ENCODE measurements around the gene CPEB1. TPM values are rescaled to one million over a fixed set of nuclear protein-coding genes. Genes with fewer than 3 reads are reported as not detected.

The CPEB1 gene
- total RNA-seq, 1 donor from 2014 or later: 2.4 TPM

GRCh38 chr15:82611348-82611747 is 35.8 kb downstream of the CPEB1 start:
- TF ChIP-seq CTCF (IDR thresholded peaks at IDR 0.05): no peak
- H3K27me3 ChIP-seq: no peaks in the 10 kb centered on the region
- no peak overlapping the region for H3K27ac ChIP-seq
- no peaks in the 10 kb centered on the region for H3K9me3 ChIP-seq
- no peak for DNase-seq (ENCODE audit: low spot score in 2 of 2)
- intact Hi-C loops (cut with DNase I): no loop called here
- no peaks in the 10 kb centered on the region for H3K36me3 ChIP-seq
- no peak overlapping the region for H3K4me3 ChIP-seq
- H3K4me1 ChIP-seq: peaks cover 0 to 2% of the 10 kb centered on the region in 2 donors

GRCh38 chr15:82602195-82602594 is 45.0 kb downstream of the CPEB1 start:
- intact Hi-C loops (cut with DNase I): no loop called here
- no peak for TF ChIP-seq CTCF (IDR thresholded peaks at IDR 0.05)
- H3K27me3 ChIP-seq: no peaks in the 10 kb centered on the region
- no peaks in the 10 kb centered on the region for H3K4me1 ChIP-seq
- H3K36me3 ChIP-seq: no peaks in the 10 kb centered on the region
- no peaks in the 10 kb centered on the region for H3K9me3 ChIP-seq
- no peak overlapping the region for H3K4me3 ChIP-seq
- H3K27ac ChIP-seq: no peak overlapping the region
- no peak for DNase-seq (ENCODE audit: low spot score in 2 of 2)

- intact Hi-C loops (cut with DNase I): no loop called here
- Histone ChIP-seq H3K36me3 (no peaks in the 10 kb centered on the region), H3K27ac (no peak overlapping the region), H3K4me1 (no peaks in the 10 kb centered on the region), H3K9me3 (no peaks in the 10 kb centered on the region), H3K4me3 (no peak overlapping the region), H3K27me3 (no peaks in the 10 kb centered on the region)
- DNase-seq (ENCODE audit: low spot score in 2 of 2): no peak
- TF ChIP-seq CTCF (IDR thresholded peaks at IDR 0.05): no peak
These were observed 47.3 kb downstream of the CPEB1 start for GRCh38 chr15:82599862-82600261.

- Histone ChIP-seq H3K27me3 (no peaks in the 10 kb centered on the region), H3K9me3 (no peaks in the 10 kb centered on the region), H3K4me3 (no peak overlapping the region), H3K4me1 (no peaks in the 10 kb centered on the region), H3K27ac (no peak overlapping the region), H3K36me3 (no peaks in the 10 kb centered on the region)
- intact Hi-C loops (cut with DNase I): no loop called here
- TF ChIP-seq CTCF (IDR thresholded peaks at IDR 0.05): no peak
- DNase-seq (ENCODE audit: low spot score in 2 of 2): no peak
These were observed 49.3 kb downstream of the CPEB1 start for GRCh38 chr15:82597815-82598214.

GRCh38 chr15:82595766-82596165 is 51.4 kb downstream of the CPEB1 start:
- Histone ChIP-seq H3K4me1 (no peaks in the 10 kb centered on the region), H3K4me3 (no peak overlapping the region), H3K27ac (no peak overlapping the region), H3K27me3 (no peaks in the 10 kb centered on the region), H3K9me3 (no peaks in the 10 kb centered on the region), H3K36me3 (no peaks in the 10 kb centered on the region)
- intact Hi-C loops (cut with DNase I): no loop called here
- no peak for DNase-seq (ENCODE audit: low spot score in 2 of 2)
- TF ChIP-seq CTCF (IDR thresholded peaks at IDR 0.05): no peak

GRCh38 chr15:82595203-82595602 is 52.0 kb downstream of the CPEB1 start:
- TF ChIP-seq CTCF (IDR thresholded peaks at IDR 0.05): no peak
- no peaks in the 10 kb centered on the region for H3K27me3 ChIP-seq
- no peaks in the 10 kb centered on the region for H3K4me1 ChIP-seq
- no peak for DNase-seq (ENCODE audit: low spot score in 2 of 2)
- H3K9me3 ChIP-seq: no peaks in the 10 kb centered on the region
- intact Hi-C loops (cut with DNase I): no loop called here
- no peaks in the 10 kb centered on the region for H3K36me3 ChIP-seq
- H3K27ac ChIP-seq: no peak overlapping the region
- no peak overlapping the region for H3K4me3 ChIP-seq

All from ascending aorta (tissue), 2 donors.